ENCODE measurements around the gene PHACTR1.

PHACTR1 gene

DNA sequence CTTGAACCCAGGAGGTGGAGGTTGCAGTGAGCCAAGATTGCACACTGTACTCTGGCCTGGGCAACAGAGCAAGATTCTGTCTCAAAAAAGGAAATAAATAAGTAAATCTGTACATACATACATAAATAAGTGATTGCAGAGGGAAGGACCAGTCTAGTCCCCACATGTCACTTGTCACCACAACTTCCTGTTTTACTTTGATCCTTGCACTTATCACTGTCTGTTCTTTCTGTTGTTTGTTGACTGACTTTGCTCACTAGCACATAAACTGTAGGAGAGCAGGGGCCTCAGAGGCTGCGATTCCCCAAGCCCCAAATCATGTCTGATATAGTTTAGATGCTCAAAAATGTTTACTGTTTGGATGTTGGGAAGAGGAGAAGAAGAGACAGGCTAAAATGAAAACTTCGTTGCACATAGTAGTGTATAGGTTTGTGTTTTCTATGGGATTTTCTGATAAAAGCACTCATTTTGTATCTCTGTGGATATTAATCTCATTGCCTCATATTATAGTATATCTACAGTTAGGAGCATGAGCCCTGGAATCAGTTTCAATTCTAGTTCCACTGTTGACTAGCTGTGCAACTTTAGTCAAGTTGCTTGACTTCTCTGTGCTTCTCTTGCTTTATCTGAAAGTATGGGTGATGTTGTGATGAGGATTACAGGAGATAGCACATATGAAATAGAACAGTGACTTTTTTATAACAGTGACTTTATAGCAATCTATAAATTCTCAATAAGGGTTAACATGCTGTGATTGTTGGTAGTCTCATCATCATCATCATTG is 446.8 kb downstream of the PHACTR1 start:
- no peak for DNase-seq
- H3K36me3 Mint-ChIP-seq (ENCODE audit: low read depth) = no peaks in the 10 kb centered on the region
- no peak overlapping the region for H3K27ac Mint-ChIP-seq
- no peak overlapping the region for H3K4me3 Mint-ChIP-seq
- no peaks in the 10 kb centered on the region for H3K9me3 Mint-ChIP-seq
- H3K4me1 Mint-ChIP-seq (ENCODE audit: low read depth) = no peaks in the 10 kb centered on the region
- peaks cover 12% of the 10 kb centered on the region for H3K27me3 Mint-ChIP-seq

DNA sequence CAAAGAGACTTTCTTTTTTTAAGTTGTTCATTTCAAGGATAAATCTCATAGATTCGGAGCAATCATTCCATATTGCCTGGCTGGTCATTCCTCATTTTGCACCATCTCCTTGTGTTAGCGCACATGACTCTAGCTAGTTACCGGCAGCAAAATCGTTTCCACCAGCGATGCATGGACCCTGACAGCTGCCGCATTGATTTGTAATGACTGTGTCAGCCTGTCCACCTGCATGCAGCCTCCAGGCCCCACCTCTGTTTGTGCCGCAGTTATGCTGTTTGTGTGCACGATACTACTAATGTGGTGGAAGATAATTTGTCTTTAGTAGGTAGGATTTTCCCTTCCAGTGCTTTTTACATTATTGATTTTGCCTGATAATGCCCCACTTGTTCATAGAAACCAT is 447.7 kb downstream of the PHACTR1 start:
- no peak overlapping the region for H3K27ac Mint-ChIP-seq

DNA sequence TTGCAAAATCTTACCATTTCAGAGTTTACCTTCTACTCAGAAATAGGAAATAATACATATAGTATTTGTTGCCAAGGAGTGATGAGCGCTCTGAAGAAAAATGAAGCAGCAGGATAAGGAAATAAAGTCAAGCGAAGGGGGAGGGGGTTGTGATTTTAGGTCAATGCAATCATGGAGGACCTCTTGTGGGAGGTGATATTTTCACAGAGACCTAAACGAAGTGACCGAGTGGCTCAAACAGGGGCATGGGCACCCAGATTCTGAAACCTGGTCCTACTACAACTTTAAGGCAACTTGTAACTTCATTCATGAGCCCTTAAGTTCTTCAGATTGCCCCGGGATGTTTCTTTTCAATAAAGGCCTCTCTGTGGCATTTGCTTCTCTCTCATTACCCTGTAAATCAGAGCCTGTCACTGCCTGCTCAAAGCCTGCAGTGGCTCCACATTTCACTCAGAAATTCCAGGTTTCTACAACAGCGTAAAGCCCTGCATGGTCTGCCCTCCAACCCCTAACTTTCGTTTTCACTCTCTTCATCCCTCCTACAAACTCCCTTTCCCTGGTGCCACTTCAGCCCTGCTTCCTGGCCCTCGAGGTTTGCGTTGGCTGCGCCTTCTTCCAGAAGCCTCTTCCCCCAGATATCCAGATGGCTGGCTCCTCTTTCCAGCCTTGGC is 449.1 kb downstream of the PHACTR1 start:
- Mint-ChIP-seq H3K4me3 (no peak overlapping the region), H3K36me3 (ENCODE audit: low read depth) (no peaks in the 10 kb centered on the region), H3K27ac (no peak overlapping the region), H3K27me3 (peaks cover 15% of the 10 kb centered on the region), H3K9me3 (no peaks in the 10 kb centered on the region), H3K4me1 (ENCODE audit: low read depth) (no peaks in the 10 kb centered on the region)
- no peak for DNase-seq

More for the DNA sequence above, 447.7 kb downstream of the PHACTR1 start:
- peaks cover 18% of the 10 kb centered on the region for H3K27me3 Mint-ChIP-seq
- H3K4me1 Mint-ChIP-seq (ENCODE audit: low read depth) = no peaks in the 10 kb centered on the region
- H3K36me3 Mint-ChIP-seq (ENCODE audit: low read depth) = no peaks in the 10 kb centered on the region
- H3K4me3 Mint-ChIP-seq = no peak overlapping the region
- no peak for DNase-seq
- no peaks in the 10 kb centered on the region for H3K9me3 Mint-ChIP-seq

DNA sequence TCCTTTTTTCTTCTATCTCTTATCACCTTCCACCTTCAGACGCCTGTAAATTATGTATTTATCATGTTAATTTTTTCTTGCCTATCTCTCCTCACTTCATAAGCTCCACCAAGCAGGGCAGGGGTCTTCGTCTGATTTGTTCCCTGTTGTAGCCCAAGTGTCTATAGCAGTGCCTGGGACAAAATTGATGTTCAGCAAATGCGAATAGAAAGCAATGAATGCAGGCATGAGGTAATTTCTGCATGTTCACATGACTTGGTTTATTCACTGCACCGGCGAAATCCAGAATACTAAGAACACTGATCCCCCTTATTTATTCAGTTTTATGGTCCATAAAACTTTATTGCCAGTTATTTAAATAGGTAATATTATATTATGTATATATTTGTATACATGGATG is 449.7 kb downstream of the PHACTR1 start:
- Mint-ChIP-seq H3K4me3 (no peak overlapping the region), H3K27me3 (peaks cover 15% of the 10 kb centered on the region), H3K36me3 (ENCODE audit: low read depth) (no peaks in the 10 kb centered on the region), H3K9me3 (no peaks in the 10 kb centered on the region), H3K27ac (no peak overlapping the region), H3K4me1 (ENCODE audit: low read depth) (no peaks in the 10 kb centered on the region)
- DNase-seq = no peak

DNA sequence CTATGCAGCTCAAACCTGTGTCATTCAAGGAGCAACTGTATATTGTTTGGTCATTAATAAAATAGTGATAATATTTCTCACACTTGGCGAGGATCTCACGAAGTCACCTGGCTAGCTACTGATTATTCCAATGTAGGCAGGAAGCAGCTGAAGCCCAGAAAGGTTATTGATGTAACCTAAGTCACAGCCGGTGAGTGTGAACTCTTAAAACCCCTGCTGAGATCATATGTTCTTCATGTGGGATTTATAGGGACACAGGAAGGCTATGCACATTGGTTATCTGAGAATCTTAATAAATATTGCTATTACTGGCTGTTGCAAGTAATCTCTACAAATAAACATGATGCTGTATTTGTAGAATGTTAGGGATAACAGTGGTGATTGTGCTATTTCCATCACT is 450.3 kb downstream of the PHACTR1 start:
- Mint-ChIP-seq H3K4me1 (ENCODE audit: low read depth) (no peaks in the 10 kb centered on the region), H3K9me3 (no peaks in the 10 kb centered on the region)
- no peak for DNase-seq

DNA sequence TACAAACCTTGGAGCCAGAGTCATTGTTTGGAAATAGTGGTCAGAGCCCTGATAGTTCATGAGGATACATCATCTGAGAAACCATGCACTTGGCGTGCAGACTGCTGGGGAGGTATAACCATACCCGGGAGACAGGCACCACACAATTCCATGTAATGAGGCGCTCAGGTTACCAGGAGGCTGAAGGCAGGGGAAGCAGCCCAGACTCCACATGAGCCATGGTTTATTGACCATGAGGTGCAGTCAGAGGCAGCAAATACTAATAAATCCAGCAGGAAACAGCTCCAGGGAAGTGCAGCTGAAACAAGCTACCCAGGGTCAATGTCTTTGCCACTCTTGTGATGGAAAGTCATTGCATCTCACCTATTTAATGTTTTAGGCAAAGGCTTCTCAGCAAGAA is 455.7 kb downstream of the PHACTR1 start:
- peaks cover 21% of the 10 kb centered on the region for H3K27me3 Mint-ChIP-seq
- no peaks in the 10 kb centered on the region for H3K9me3 Mint-ChIP-seq
- no peaks in the 10 kb centered on the region for H3K36me3 Mint-ChIP-seq (ENCODE audit: low read depth)
- no peaks in the 10 kb centered on the region for H3K4me1 Mint-ChIP-seq (ENCODE audit: low read depth)
- H3K27ac Mint-ChIP-seq = no peak overlapping the region
- no peak for DNase-seq
- H3K4me3 Mint-ChIP-seq = no peak overlapping the region

More for the DNA sequence above, 450.3 kb downstream of the PHACTR1 start:
- Mint-ChIP-seq H3K27ac (no peak overlapping the region), H3K36me3 (ENCODE audit: low read depth) (no peaks in the 10 kb centered on the region), H3K27me3 (peaks cover 12% of the 10 kb centered on the region), H3K4me3 (no peak overlapping the region)

DNA sequence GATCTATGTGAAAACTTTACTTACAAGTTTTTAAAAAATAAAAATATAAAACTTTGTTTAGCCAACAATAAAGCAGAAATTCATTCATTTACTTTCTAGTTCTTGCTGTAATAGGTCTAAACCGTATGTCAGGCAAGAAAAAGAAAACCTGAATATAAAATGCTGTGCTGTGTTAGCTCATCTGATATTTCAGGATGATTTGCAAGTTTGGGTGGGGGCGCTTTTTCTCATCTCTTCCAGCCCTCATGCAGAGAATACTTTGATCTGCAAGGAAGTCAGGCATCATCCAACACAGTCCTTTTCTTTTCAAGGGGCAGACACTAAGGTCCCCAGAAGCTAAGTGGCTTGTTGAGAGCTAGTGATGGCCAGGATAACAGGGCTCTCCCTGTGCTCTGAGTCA is 458.5 kb downstream of the PHACTR1 start:
- H3K4me1 Mint-ChIP-seq (ENCODE audit: low read depth) = peaks cover 5% of the 10 kb centered on the region
- H3K27me3 Mint-ChIP-seq = peaks cover 17% of the 10 kb centered on the region
- H3K27ac Mint-ChIP-seq = no peak overlapping the region
- no peak for DNase-seq
- H3K4me3 Mint-ChIP-seq = no peak overlapping the region
- H3K36me3 Mint-ChIP-seq (ENCODE audit: low read depth) = no peaks in the 10 kb centered on the region
- no peaks in the 10 kb centered on the region for H3K9me3 Mint-ChIP-seq

DNA sequence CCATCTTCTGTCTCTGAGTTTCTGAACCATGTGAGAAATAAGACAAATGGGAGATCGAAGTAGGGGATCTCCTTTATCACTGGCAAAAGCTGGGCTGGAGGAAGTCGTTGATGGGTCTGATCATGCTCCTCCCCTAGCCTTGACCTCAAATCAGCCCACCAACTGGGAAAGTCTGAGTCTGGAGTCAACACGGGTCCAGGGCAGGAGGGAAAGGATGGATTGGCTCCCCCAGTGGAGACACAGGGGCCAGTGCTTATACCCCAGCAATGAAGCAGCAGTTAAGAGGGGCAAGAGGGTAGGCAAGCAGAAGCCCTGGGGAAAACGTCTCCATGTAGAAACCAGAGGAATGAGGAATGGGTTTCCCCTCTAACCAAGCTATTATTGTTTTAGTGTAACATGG is 459.2 kb downstream of the PHACTR1 start:
- H3K27ac Mint-ChIP-seq = no peak overlapping the region
- peaks cover 17% of the 10 kb centered on the region for H3K27me3 Mint-ChIP-seq
- H3K4me3 Mint-ChIP-seq = no peak overlapping the region
- DNase-seq = no peak
- H3K36me3 Mint-ChIP-seq (ENCODE audit: low read depth) = no peaks in the 10 kb centered on the region
- H3K9me3 Mint-ChIP-seq = no peaks in the 10 kb centered on the region
- peaks cover 5% of the 10 kb centered on the region for H3K4me1 Mint-ChIP-seq (ENCODE audit: low read depth)

DNA sequence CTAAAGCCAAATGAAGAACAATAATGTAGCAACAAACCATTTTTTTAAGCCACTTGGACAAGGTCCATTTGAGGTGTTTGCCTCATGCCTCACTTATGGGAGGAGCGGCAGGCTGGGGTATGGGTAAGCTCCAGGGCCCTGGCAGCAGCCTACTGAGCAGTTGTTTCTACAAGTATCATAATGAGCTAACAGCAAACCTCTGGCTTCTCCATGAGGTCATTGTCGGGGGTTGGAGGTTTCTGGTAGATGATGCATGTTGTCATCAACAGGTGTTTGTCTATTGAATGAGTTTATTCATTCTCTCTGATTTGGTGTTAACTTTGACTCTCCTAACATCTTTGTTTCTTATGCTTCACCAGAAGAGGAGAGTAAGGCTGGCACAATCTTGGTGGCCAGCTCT is 461.1 kb downstream of the PHACTR1 start:
- Mint-ChIP-seq H3K36me3 (ENCODE audit: low read depth) (no peaks in the 10 kb centered on the region), H3K27ac (no peak overlapping the region)
- no peak for DNase-seq

DNA sequence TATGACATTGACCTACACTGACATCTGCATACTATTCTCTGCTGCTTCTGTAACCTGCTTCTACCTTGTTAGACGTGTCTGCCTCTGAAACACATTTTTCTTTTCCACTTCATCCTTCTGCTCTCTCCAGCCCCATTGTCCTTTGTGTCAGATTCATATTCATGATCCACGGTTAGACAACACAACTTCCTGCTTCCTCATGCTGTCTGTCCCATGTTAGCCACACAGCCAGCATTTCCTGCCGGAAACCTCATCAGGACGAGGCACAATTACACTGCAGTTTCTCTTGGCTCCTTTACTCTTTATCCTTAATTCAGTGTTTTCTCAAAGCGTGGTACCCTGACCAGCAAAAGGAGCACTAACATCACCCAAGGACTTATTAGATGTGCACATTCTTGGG is 461.5 kb downstream of the PHACTR1 start:
- H3K27me3 Mint-ChIP-seq = peaks cover 17% of the 10 kb centered on the region
- no peaks in the 10 kb centered on the region for H3K36me3 Mint-ChIP-seq (ENCODE audit: low read depth)
- no peaks in the 10 kb centered on the region for H3K9me3 Mint-ChIP-seq
- peaks cover 5% of the 10 kb centered on the region for H3K4me1 Mint-ChIP-seq (ENCODE audit: low read depth)
- no peak overlapping the region for H3K4me3 Mint-ChIP-seq
- no peak for DNase-seq
- no peak overlapping the region for H3K27ac Mint-ChIP-seq

More for the DNA sequence above, 461.1 kb downstream of the PHACTR1 start:
- Mint-ChIP-seq H3K9me3 (no peaks in the 10 kb centered on the region), H3K4me1 (ENCODE audit: low read depth) (peaks cover 5% of the 10 kb centered on the region), H3K4me3 (no peak overlapping the region), H3K27me3 (peaks cover 19% of the 10 kb centered on the region)

DNA sequence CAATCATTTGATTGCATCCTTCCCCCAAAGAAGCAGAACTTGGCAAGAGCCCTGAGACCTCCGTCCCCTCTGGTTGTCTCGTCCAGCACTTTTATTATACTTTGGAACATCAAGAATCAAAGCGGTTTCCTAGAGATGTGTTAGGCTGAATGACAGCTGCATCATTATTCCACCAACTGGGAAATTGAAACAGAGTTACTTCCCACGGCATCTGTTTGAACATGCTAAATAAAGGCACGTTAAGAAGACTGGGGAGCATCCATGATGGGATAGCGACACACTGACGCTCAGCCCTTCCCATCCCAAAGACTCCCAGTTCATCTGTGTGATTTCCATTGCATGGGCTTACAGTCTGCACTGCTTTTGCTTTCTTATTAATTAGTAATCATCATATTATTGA is 464.0 kb downstream of the PHACTR1 start:
- no peaks in the 10 kb centered on the region for H3K9me3 Mint-ChIP-seq
- H3K4me3 Mint-ChIP-seq = no peak overlapping the region
- no peaks in the 10 kb centered on the region for H3K36me3 Mint-ChIP-seq (ENCODE audit: low read depth)
- H3K4me1 Mint-ChIP-seq (ENCODE audit: low read depth) = peaks cover 8% of the 10 kb centered on the region
- H3K27me3 Mint-ChIP-seq = peaks cover 20% of the 10 kb centered on the region
- H3K27ac Mint-ChIP-seq = no peak overlapping the region
- no peak for DNase-seq

DNA sequence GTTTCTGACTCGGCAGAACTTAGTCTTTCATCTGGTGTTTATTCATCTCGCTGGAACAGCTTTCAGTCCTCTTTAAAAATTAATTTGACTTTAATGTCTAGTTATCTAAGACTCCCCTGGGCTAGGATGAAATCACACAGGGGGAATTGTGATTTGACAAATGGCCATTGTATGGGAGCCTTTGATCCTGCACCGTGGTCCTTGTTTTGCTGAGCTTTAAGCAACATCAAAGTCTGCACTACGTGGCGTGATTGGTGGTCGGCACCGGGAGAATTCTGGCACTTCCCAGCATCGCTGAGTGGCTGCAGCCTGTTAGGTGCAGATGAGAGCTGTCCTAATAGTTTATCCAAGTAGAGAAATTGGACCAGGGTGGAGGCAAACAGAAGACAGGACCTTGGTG is 464.8 kb downstream of the PHACTR1 start:
- Mint-ChIP-seq H3K27ac (no peak overlapping the region), H3K27me3 (peaks cover 14% of the 10 kb centered on the region), H3K9me3 (no peaks in the 10 kb centered on the region), H3K4me3 (no peak overlapping the region), H3K4me1 (ENCODE audit: low read depth) (peaks cover 8% of the 10 kb centered on the region), H3K36me3 (ENCODE audit: low read depth) (no peaks in the 10 kb centered on the region)
- no peak for DNase-seq

DNA sequence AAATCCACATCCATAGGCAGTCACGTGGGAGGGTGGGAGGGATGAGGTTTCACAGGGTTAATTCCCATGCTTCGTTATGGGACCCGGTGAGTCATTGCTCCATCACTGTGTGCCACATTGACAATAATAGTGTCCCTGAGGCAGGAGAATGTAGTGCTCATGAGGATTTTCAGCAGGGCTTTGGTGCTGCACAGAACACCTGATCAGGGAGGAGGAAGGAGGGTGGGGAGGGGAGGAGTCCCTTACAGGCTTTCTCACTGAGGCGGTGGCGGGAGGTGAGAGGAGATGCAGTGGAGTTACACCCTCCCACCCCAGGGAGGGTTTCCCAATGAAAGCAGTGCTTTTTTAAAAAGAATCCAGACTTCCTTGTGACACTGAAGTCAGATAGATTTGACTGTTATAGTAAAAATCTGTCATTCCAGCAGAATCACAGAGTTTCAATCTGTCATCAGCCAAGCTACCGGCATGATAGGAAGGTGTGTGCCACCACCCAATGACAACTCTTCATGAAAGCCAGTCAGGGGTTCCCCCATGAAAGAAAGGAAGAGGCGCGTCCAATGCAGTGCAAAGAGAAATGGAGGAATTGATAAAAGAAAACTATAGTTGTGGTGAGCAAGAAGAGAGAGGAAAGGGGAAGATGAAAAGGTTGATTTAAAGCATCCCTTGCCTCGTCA is 467.0 kb downstream of the PHACTR1 start:
- H3K9me3 Mint-ChIP-seq = no peaks in the 10 kb centered on the region
- H3K4me3 Mint-ChIP-seq = no peak overlapping the region
- no peak overlapping the region for H3K27ac Mint-ChIP-seq
- H3K4me1 Mint-ChIP-seq (ENCODE audit: low read depth) = peaks cover 3% of the 10 kb centered on the region
- DNase-seq = no peak
- H3K36me3 Mint-ChIP-seq (ENCODE audit: low read depth) = no peaks in the 10 kb centered on the region
- peaks cover 11% of the 10 kb centered on the region for H3K27me3 Mint-ChIP-seq

DNA sequence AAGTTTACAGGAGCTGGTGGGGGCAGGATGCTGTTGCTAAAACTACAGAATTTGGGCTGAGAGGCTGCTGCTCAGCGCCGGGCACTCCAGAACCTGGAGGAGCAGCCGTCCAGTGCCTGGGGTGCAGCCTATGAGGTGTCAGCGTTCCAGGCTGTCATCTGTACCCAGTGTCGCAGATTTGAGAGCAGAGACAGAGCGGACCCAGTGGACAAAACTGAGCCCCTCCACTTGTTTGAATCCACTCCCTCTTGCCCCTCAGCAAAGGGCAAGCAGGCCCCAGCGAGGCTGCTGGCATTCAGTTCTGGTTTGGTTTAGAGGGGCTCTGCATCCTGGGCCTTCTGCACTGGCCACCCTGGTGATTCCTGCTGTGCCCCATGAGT is 467.5 kb downstream of the PHACTR1 start:
- Mint-ChIP-seq H3K9me3 (no peaks in the 10 kb centered on the region), H3K27ac (no peak overlapping the region), H3K36me3 (ENCODE audit: low read depth) (no peaks in the 10 kb centered on the region), H3K4me1 (ENCODE audit: low read depth) (peaks cover 3% of the 10 kb centered on the region), H3K4me3 (no peak overlapping the region), H3K27me3 (peaks cover 11% of the 10 kb centered on the region)
- DNase-seq = no peak

DNA sequence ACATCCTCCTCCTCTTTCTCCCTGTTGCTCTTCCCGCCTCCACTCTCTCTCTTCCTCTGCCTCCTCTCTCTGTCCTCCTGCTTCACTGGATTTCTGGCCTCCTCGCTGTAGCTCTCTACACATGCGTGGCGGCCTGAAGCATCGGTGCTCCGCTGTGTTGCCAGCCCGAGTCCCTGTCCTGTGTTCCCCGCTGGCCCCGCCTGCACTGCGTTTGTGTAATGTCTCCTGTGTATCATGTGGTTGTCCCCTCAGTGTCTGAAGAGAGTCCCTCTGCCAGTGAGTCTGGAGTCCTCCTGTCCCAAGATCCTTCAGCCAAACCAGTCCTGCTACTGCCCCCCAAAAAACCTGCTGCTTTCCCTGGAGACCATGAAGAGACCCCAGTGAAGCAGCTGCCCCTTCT is 468.0 kb downstream of the PHACTR1 start:
- Mint-ChIP-seq H3K4me1 (ENCODE audit: low read depth) (peaks cover 3% of the 10 kb centered on the region), H3K36me3 (ENCODE audit: low read depth) (no peaks in the 10 kb centered on the region), H3K4me3 (no peak overlapping the region), H3K27me3 (peaks cover 11% of the 10 kb centered on the region), H3K9me3 (no peaks in the 10 kb centered on the region), H3K27ac (no peak overlapping the region)
- DNase-seq = no peak
